ENCODE data around the gene CTNNAL1. TPM values are rescaled to one million over a fixed set of nuclear protein-coding genes. Genes with fewer than 3 reads are reported as not detected.

The CTNNAL1 gene
- total RNA-seq, 1 donor from 2014 or later, result 36.0 TPM

- Mint-ChIP-seq H3K4me3 (no peak overlapping the region), H3K4me1 (ENCODE audit: unreplicated experiment) (peaks cover 13% of the 10 kb centered on the region), H3K36me3 (peaks cover 33% of the 10 kb centered on the region), H3K27ac (peak overlapping the region; percentile 69), H3K9me3 (no peaks in the 10 kb centered on the region), H3K27me3 (no peaks in the 10 kb centered on the region)
- TF ChIP-seq, protein P1, sequence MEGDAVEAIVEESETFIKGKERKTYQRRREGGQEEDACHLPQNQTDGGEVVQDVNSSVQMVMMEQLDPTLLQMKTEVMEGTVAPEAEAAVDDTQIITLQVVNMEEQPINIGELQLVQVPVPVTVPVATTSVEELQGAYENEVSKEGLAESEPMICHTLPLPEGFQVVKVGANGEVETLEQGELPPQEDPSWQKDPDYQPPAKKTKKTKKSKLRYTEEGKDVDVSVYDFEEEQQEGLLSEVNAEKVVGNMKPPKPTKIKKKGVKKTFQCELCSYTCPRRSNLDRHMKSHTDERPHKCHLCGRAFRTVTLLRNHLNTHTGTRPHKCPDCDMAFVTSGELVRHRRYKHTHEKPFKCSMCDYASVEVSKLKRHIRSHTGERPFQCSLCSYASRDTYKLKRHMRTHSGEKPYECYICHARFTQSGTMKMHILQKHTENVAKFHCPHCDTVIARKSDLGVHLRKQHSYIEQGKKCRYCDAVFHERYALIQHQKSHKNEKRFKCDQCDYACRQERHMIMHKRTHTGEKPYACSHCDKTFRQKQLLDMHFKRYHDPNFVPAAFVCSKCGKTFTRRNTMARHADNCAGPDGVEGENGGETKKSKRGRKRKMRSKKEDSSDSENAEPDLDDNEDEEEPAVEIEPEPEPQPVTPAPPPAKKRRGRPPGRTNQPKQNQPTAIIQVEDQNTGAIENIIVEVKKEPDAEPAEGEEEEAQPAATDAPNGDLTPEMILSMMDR (conservative IDR thresholded peaks at IDR 0.05), result no peak
- no peak for DNase-seq (ENCODE audit: extremely low spot score, unreplicated experiment)
These were observed 16.7 kb downstream of the CTNNAL1 start for GRCh38 chr9:108996643-108997042.

DNA sequence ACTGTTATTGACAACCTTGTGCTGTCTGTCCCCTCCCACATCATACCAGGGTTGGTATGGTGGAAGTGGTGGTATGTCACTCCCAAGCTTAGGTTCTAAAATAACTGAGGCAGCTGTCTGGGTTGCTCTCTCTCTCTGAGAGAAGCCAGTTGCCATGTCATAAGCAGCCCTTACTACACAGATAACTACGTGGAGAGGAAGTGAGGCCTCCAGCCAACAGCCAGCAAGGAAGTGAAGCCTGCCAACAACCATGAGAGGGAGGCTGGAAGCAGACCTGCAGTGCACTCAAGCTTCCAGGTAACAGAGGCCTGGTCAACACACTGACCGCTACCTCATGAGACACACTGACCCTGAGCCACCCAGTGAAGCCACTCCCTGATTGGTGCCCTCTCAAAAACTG lies 18.6 kb downstream of the CTNNAL1 start:
- Mint-ChIP-seq H3K36me3 (peaks cover 38% of the 10 kb centered on the region), H3K4me1 (ENCODE audit: unreplicated experiment) (peaks cover 8% of the 10 kb centered on the region), H3K27me3 (no peaks in the 10 kb centered on the region), H3K4me3 (no peak overlapping the region), H3K27ac (no peak overlapping the region), H3K9me3 (no peaks in the 10 kb centered on the region)
- no peak for DNase-seq (ENCODE audit: extremely low spot score, unreplicated experiment)
- TF ChIP-seq, protein P1 (conservative IDR thresholded peaks at IDR 0.05), result no peak

DNA sequence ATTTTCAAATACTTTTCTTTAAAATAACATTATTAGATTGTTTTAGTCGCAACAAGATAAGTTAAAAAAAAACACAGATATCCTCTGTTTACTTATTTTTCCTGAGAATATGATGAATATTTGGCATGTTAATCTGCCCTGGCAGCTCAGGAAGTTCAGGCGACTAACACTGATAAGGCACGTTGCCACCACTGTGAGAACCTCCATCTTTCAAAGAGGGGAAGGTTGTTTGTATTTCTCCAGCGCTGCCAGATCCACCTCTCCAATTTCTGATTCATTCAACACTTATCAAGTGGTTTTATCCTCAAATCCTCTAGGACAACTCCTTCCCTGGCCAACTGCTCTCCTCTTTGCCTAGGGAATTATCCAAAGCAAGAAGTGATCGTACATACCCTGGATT lies 21.8 kb downstream of the CTNNAL1 start:
- Mint-ChIP-seq H3K27ac (no peak overlapping the region), H3K36me3 (peaks cover 37% of the 10 kb centered on the region), H3K4me1 (ENCODE audit: unreplicated experiment) (no peaks in the 10 kb centered on the region), H3K4me3 (no peak overlapping the region), H3K9me3 (no peaks in the 10 kb centered on the region), H3K27me3 (no peaks in the 10 kb centered on the region)
- TF ChIP-seq, protein P1 (conservative IDR thresholded peaks at IDR 0.05), result no peak
- no peak for DNase-seq (ENCODE audit: extremely low spot score, unreplicated experiment)

GRCh38 chr9:108983885-108984284 lies 29.4 kb downstream of the CTNNAL1 start:
- no peaks in the 10 kb centered on the region for H3K4me1 Mint-ChIP-seq (ENCODE audit: unreplicated experiment)
- no peaks in the 10 kb centered on the region for H3K9me3 Mint-ChIP-seq
- H3K4me3 Mint-ChIP-seq, result no peak overlapping the region
- no peak for DNase-seq (ENCODE audit: extremely low spot score, unreplicated experiment)
- H3K27ac Mint-ChIP-seq, result no peak overlapping the region
- H3K36me3 Mint-ChIP-seq, result peaks cover 17% of the 10 kb centered on the region
- no peaks in the 10 kb centered on the region for H3K27me3 Mint-ChIP-seq
- TF ChIP-seq, protein P1 (conservative IDR thresholded peaks at IDR 0.05), result no peak

GRCh38 chr9:108980893-108981292 lies 32.4 kb downstream of the CTNNAL1 start:
- H3K27me3 Mint-ChIP-seq, result no peaks in the 10 kb centered on the region
- H3K27ac Mint-ChIP-seq, result no peak overlapping the region
- no peaks in the 10 kb centered on the region for H3K9me3 Mint-ChIP-seq
- TF ChIP-seq, protein P1 (conservative IDR thresholded peaks at IDR 0.05), result no peak
- peaks cover 13% of the 10 kb centered on the region for H3K36me3 Mint-ChIP-seq
- no peak for DNase-seq (ENCODE audit: extremely low spot score, unreplicated experiment)
- no peaks in the 10 kb centered on the region for H3K4me1 Mint-ChIP-seq (ENCODE audit: unreplicated experiment)
- no peak overlapping the region for H3K4me3 Mint-ChIP-seq

GRCh38 chr9:108978205-108978604 lies 35.1 kb downstream of the CTNNAL1 start:
- no peak for DNase-seq (ENCODE audit: extremely low spot score, unreplicated experiment)
- H3K4me3 Mint-ChIP-seq, result no peak overlapping the region
- H3K4me1 Mint-ChIP-seq (ENCODE audit: unreplicated experiment), result peaks cover 5% of the 10 kb centered on the region
- no peak overlapping the region for H3K27ac Mint-ChIP-seq
- TF ChIP-seq, protein P1 (conservative IDR thresholded peaks at IDR 0.05), result no peak
- H3K27me3 Mint-ChIP-seq, result no peaks in the 10 kb centered on the region
- no peaks in the 10 kb centered on the region for H3K9me3 Mint-ChIP-seq
- peaks cover 25% of the 10 kb centered on the region for H3K36me3 Mint-ChIP-seq

Data from type B pancreatic cell (in vitro differentiated cells).